ENCODE data around the gene ARHGAP4.

Gene ARHGAP4

GRCh38 chrX:153867139-153867538 lies 58.9 kb downstream of the ARHGAP4 start:
- no peaks in the 10 kb centered on the region for H3K36me3 Mint-ChIP-seq
- no peaks in the 10 kb centered on the region for H3K27me3 Mint-ChIP-seq
- no peak overlapping the region for H3K27ac Mint-ChIP-seq
- H3K4me1 Mint-ChIP-seq, result no peaks in the 10 kb centered on the region
- no peak overlapping the region for H3K4me3 Mint-ChIP-seq
- no peaks in the 10 kb centered on the region for H3K9me3 Mint-ChIP-seq

- H3K4me3 Mint-ChIP-seq, result no peak overlapping the region
- H3K36me3 Mint-ChIP-seq, result no peaks in the 10 kb centered on the region
Observed at GRCh38 chrX:153866302-153867019, 59.6 kb downstream of the ARHGAP4 start.

GRCh38 chrX:153865685-153866084 lies 60.4 kb downstream of the ARHGAP4 start:
- H3K4me1 Mint-ChIP-seq, result no peaks in the 10 kb centered on the region
- no peak overlapping the region for H3K4me3 Mint-ChIP-seq
- H3K9me3 Mint-ChIP-seq, result no peaks in the 10 kb centered on the region
- no peaks in the 10 kb centered on the region for H3K36me3 Mint-ChIP-seq
- no peaks in the 10 kb centered on the region for H3K27me3 Mint-ChIP-seq
- no peak overlapping the region for H3K27ac Mint-ChIP-seq

More at GRCh38 chrX:153866302-153867019, 59.6 kb downstream of the ARHGAP4 start:
- no peaks in the 10 kb centered on the region for H3K4me1 Mint-ChIP-seq
- no peaks in the 10 kb centered on the region for H3K27me3 Mint-ChIP-seq
- no peaks in the 10 kb centered on the region for H3K9me3 Mint-ChIP-seq
- H3K27ac Mint-ChIP-seq, result no peak overlapping the region

GRCh38 chrX:153865321-153865580 lies 60.8 kb downstream of the ARHGAP4 start:
- no peaks in the 10 kb centered on the region for H3K36me3 Mint-ChIP-seq
- H3K9me3 Mint-ChIP-seq, result no peaks in the 10 kb centered on the region
- no peaks in the 10 kb centered on the region for H3K4me1 Mint-ChIP-seq
- H3K27ac Mint-ChIP-seq, result no peak overlapping the region
- no peaks in the 10 kb centered on the region for H3K27me3 Mint-ChIP-seq
- H3K4me3 Mint-ChIP-seq, result no peak overlapping the region

GRCh38 chrX:153864561-153865320 lies 61.3 kb downstream of the ARHGAP4 start:
- Mint-ChIP-seq H3K36me3 (no peaks in the 10 kb centered on the region), H3K9me3 (no peaks in the 10 kb centered on the region), H3K27ac (no peak overlapping the region), H3K27me3 (no peaks in the 10 kb centered on the region), H3K4me1 (no peaks in the 10 kb centered on the region), H3K4me3 (no peak overlapping the region)

- Mint-ChIP-seq H3K36me3 (no peaks in the 10 kb centered on the region), H3K27me3 (no peaks in the 10 kb centered on the region), H3K9me3 (no peaks in the 10 kb centered on the region), H3K27ac (no peak overlapping the region), H3K4me3 (no peak overlapping the region), H3K4me1 (no peaks in the 10 kb centered on the region)
Observed at GRCh38 chrX:153864101-153864500, 62.0 kb downstream of the ARHGAP4 start.

GRCh38 chrX:153863251-153863991 lies 62.6 kb downstream of the ARHGAP4 start:
- H3K27me3 Mint-ChIP-seq, result no peaks in the 10 kb centered on the region
- no peak overlapping the region for H3K27ac Mint-ChIP-seq
- no peaks in the 10 kb centered on the region for H3K36me3 Mint-ChIP-seq
- no peak overlapping the region for H3K4me3 Mint-ChIP-seq
- no peaks in the 10 kb centered on the region for H3K9me3 Mint-ChIP-seq
- H3K4me1 Mint-ChIP-seq, result no peaks in the 10 kb centered on the region

GRCh38 chrX:153862369-153863250 lies 63.5 kb downstream of the ARHGAP4 start:
- Mint-ChIP-seq H3K9me3 (no peaks in the 10 kb centered on the region), H3K4me1 (peaks cover under 1% of the 10 kb centered on the region)

GRCh38 chrX:153861733-153862310 lies 64.2 kb downstream of the ARHGAP4 start:
- no peak overlapping the region for H3K27ac Mint-ChIP-seq
- peaks cover 8% of the 10 kb centered on the region for H3K4me1 Mint-ChIP-seq
- no peak overlapping the region for H3K4me3 Mint-ChIP-seq
- no peaks in the 10 kb centered on the region for H3K27me3 Mint-ChIP-seq
- no peaks in the 10 kb centered on the region for H3K36me3 Mint-ChIP-seq
- H3K9me3 Mint-ChIP-seq, result no peaks in the 10 kb centered on the region

More at GRCh38 chrX:153862369-153863250, 63.5 kb downstream of the ARHGAP4 start:
- no peak overlapping the region for H3K27ac Mint-ChIP-seq
- H3K27me3 Mint-ChIP-seq, result no peaks in the 10 kb centered on the region
- no peak overlapping the region for H3K4me3 Mint-ChIP-seq
- no peaks in the 10 kb centered on the region for H3K36me3 Mint-ChIP-seq

GRCh38 chrX:153861151-153861550 lies 64.9 kb downstream of the ARHGAP4 start:
- H3K36me3 Mint-ChIP-seq, result no peaks in the 10 kb centered on the region
- no peak overlapping the region for H3K4me3 Mint-ChIP-seq
- H3K27me3 Mint-ChIP-seq, result no peaks in the 10 kb centered on the region
- no peaks in the 10 kb centered on the region for H3K9me3 Mint-ChIP-seq
- H3K27ac Mint-ChIP-seq, result no peak overlapping the region
- H3K4me1 Mint-ChIP-seq, result peaks cover 12% of the 10 kb centered on the region

Data from activated naive CD4-positive, alpha-beta T cell treated with anti-CD3 and anti-CD28 coated beads, Interleukin-2, amount 50 U/mL, for 24 hours (primary cell).